ENCODE measurements around the gene TUBA4A. TPM values are rescaled to one million over a fixed set of nuclear protein-coding genes. Genes with fewer than 3 reads are reported as not detected.

The TUBA4A gene
- total RNA-seq, 1 experiment from 2014 or later, result 40.8 TPM

DNA sequence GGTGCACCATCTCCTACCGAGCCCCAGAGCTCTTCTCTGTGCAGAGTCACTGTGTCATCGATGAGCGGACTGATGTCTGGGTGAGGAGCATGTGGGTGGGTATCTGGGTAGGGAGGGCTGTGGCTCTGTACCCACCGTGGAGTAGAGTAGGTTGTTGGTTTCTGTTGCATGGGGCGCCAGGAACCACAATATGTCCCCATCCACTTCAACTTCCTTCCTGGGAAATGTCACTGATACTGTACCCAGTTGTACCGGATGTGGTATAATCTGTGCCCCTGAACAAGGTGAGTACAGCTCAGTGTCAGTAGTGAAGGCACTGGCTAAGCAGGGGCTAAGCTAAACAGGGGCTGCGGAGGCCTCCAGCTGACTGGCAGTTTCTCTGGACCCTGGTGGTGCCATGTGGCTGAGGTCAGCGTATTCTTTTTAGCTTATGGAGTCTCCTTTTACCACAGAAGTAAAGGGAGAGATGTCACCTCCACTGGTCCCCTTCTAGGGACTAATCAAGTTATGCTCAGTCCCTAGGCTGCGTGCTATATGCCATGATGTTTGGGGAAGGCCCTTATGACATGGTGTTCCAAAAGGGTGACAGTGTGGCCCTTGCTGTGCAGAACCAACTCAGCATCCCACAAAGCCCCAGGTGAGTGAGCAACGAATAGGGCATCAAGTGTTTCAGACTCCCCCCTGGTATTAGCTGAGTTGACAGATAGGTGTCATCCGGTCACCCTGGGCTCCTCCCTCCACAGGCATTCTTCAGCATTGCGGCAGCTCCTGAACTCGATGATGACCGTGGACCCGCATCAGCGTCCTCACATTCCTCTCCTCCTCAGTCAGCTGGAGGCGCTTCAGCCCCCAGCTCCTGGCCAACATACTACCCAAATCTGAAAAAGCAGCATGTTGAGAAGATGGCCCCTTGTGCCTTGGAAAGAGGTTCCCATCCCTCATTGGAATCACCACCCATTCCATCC, 5.8 kb downstream of the TUBA4A start:
- no peak overlapping the region for H3K27ac Mint-ChIP-seq
- ATAC-seq, result no peak
- H3K4me1 Mint-ChIP-seq, result peaks cover 34% of the 10 kb centered on the region
- H3K36me3 Mint-ChIP-seq, result peaks cover 19% of the 10 kb centered on the region; the same call in 1 of the 2 replicates
- ChIA-PET CTCF (interaction anchor here (1.2 to 3.0 kb wide), 6 partner anchors 14 to 76 kb away, joined by 3 to 25 read pairs (median 5); partner anchors contain the start of genes ANKZF1, ATG9A and DNAJB2), POLR2A (interaction anchor here (0.6 to 2.3 kb wide), 4 partner anchors 29 to 295 kb away, joined by 3 to 11 read pairs (median 6); partner anchors contain the start of gene ABCB6)
- TF ChIP-seq, protein P1, sequence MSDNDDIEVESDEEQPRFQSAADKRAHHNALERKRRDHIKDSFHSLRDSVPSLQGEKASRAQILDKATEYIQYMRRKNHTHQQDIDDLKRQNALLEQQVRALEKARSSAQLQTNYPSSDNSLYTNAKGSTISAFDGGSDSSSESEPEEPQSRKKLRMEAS (CRISPR knock-in tag; IDR thresholded peaks at IDR 0.05), result no peak
- TF ChIP-seq NR3C1 (CRISPR knock-in tag; conservative IDR thresholded peaks at IDR 0.05; ENCODE audit: low read depth) (no peak), ELF4 (CRISPR knock-in tag; IDR thresholded peaks at IDR 0.05; ENCODE audit: low read depth) (no peak), ZNF263 (CRISPR knock-in tag; IDR thresholded peaks at IDR 0.05; ENCODE audit: low read depth) (no peak), ATF1 (CRISPR knock-in tag; IDR thresholded peaks at IDR 0.05) (no peak), CBFB (CRISPR knock-in tag; IDR thresholded peaks at IDR 0.05; ENCODE audit: low read depth) (no peak), NFYB (CRISPR knock-in tag; conservative IDR thresholded peaks at IDR 0.05; ENCODE audit: low read depth) (no peak)
- TF ChIP-seq, protein P2, sequence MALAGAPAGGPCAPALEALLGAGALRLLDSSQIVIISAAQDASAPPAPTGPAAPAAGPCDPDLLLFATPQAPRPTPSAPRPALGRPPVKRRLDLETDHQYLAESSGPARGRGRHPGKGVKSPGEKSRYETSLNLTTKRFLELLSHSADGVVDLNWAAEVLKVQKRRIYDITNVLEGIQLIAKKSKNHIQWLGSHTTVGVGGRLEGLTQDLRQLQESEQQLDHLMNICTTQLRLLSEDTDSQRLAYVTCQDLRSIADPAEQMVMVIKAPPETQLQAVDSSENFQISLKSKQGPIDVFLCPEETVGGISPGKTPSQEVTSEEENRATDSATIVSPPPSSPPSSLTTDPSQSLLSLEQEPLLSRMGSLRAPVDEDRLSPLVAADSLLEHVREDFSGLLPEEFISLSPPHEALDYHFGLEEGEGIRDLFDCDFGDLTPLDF (CRISPR knock-in tag; IDR thresholded peaks at IDR 0.05), result no peak
- TF ChIP-seq, protein P3, sequence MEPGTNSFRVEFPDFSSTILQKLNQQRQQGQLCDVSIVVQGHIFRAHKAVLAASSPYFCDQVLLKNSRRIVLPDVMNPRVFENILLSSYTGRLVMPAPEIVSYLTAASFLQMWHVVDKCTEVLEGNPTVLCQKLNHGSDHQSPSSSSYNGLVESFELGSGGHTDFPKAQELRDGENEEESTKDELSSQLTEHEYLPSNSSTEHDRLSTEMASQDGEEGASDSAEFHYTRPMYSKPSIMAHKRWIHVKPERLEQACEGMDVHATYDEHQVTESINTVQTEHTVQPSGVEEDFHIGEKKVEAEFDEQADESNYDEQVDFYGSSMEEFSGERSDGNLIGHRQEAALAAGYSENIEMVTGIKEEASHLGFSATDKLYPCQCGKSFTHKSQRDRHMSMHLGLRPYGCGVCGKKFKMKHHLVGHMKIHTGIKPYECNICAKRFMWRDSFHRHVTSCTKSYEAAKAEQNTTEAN (CRISPR knock-in tag; IDR thresholded peaks at IDR 0.05), result no peak
- no peak for DNase-seq (ENCODE audit: low spot score)
- no peak overlapping the region for H3K4me3 Mint-ChIP-seq
- H3K27me3 Mint-ChIP-seq (ENCODE audit: low read depth), result peaks cover 18% of the 10 kb centered on the region
- H3K9me3 Mint-ChIP-seq, result no peaks in the 10 kb centered on the region

DNA sequence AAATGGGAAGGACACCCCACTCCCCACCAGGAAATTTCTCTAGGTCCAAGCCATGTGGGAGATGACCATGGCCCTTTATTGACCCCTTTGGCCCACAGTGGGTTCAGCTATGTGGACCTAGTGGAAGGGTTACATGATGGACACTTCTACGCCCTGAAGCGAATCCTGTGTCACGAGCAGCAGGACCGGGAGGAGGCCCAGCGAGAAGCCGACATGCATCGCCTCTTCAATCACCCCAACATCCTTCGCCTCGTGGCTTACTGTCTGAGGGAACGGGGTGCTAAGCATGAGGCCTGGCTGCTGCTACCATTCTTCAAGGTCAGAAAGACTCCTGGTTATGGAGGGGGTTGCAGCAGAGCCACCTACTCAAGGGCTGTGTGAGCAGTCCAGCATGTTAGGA, 7.2 kb downstream of the TUBA4A start:
- no peaks in the 10 kb centered on the region for H3K9me3 Mint-ChIP-seq
- no peak for ATAC-seq
- H3K4me3 Mint-ChIP-seq, result peak overlapping the region; percentile 93
- POLR2A ChIA-PET, result no interaction called here
- H3K4me1 Mint-ChIP-seq, result peaks cover 22% of the 10 kb centered on the region
- TF ChIP-seq, protein P4, sequence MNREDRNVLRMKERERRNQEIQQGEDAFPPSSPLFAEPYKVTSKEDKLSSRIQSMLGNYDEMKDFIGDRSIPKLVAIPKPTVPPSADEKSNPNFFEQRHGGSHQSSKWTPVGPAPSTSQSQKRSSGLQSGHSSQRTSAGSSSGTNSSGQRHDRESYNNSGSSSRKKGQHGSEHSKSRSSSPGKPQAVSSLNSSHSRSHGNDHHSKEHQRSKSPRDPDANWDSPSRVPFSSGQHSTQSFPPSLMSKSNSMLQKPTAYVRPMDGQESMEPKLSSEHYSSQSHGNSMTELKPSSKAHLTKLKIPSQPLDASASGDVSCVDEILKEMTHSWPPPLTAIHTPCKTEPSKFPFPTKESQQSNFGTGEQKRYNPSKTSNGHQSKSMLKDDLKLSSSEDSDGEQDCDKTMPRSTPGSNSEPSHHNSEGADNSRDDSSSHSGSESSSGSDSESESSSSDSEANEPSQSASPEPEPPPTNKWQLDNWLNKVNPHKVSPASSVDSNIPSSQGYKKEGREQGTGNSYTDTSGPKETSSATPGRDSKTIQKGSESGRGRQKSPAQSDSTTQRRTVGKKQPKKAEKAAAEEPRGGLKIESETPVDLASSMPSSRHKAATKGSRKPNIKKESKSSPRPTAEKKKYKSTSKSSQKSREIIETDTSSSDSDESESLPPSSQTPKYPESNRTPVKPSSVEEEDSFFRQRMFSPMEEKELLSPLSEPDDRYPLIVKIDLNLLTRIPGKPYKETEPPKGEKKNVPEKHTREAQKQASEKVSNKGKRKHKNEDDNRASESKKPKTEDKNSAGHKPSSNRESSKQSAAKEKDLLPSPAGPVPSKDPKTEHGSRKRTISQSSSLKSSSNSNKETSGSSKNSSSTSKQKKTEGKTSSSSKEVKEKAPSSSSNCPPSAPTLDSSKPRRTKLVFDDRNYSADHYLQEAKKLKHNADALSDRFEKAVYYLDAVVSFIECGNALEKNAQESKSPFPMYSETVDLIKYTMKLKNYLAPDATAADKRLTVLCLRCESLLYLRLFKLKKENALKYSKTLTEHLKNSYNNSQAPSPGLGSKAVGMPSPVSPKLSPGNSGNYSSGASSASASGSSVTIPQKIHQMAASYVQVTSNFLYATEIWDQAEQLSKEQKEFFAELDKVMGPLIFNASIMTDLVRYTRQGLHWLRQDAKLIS (CRISPR knock-in tag; IDR thresholded peaks at IDR 0.05; ENCODE audit: borderline replicate concordance), result no peak
- TF ChIP-seq GTF2I (CRISPR knock-in tag; conservative IDR thresholded peaks at IDR 0.05), result no peak
- no peak for TF ChIP-seq NR2C2 (CRISPR knock-in tag; IDR thresholded peaks at IDR 0.05)
- TF ChIP-seq, protein P5, sequence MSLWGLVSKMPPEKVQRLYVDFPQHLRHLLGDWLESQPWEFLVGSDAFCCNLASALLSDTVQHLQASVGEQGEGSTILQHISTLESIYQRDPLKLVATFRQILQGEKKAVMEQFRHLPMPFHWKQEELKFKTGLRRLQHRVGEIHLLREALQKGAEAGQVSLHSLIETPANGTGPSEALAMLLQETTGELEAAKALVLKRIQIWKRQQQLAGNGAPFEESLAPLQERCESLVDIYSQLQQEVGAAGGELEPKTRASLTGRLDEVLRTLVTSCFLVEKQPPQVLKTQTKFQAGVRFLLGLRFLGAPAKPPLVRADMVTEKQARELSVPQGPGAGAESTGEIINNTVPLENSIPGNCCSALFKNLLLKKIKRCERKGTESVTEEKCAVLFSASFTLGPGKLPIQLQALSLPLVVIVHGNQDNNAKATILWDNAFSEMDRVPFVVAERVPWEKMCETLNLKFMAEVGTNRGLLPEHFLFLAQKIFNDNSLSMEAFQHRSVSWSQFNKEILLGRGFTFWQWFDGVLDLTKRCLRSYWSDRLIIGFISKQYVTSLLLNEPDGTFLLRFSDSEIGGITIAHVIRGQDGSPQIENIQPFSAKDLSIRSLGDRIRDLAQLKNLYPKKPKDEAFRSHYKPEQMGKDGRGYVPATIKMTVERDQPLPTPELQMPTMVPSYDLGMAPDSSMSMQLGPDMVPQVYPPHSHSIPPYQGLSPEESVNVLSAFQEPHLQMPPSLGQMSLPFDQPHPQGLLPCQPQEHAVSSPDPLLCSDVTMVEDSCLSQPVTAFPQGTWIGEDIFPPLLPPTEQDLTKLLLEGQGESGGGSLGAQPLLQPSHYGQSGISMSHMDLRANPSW (CRISPR knock-in tag; conservative IDR thresholded peaks at IDR 0.05; ENCODE audit: low read depth), result no peak
- no peak for TF ChIP-seq ESRRA (CRISPR knock-in tag; IDR thresholded peaks at IDR 0.05; ENCODE audit: borderline replicate concordance)
- no peak for TF ChIP-seq FOXJ3 (CRISPR knock-in tag; IDR thresholded peaks at IDR 0.05; ENCODE audit: borderline replicate concordance)
- no peak overlapping the region; the same call in 1 of the 2 replicates for H3K27ac Mint-ChIP-seq
- peaks cover 16% of the 10 kb centered on the region; the same call in 1 of the 2 replicates for H3K36me3 Mint-ChIP-seq
- no peak for DNase-seq (ENCODE audit: low spot score)
- H3K27me3 Mint-ChIP-seq (ENCODE audit: low read depth), result peaks cover 4% of the 10 kb centered on the region
- CTCF ChIA-PET, result interaction anchor here (0.9 to 1.7 kb wide), 2 partner anchors 31 to 75 kb away, joined by 3 to 4 read pairs; no protein-coding TSS in a partner anchor

All from WTC11 (cell line).